HL-60 (cell line): ENCODE results near the gene GCNA.

Source experiments
- DNase-seq, 2 experiments: peaks; one replicate each; pipeline ENCODE4 v3.0.0-alpha.2; 2010 to 2020; ENCODE audit warnings: low read depth in 1 of 2, low spot score in 1 of 2
- H3K27ac ChIP-seq: fragments of 250-450 bp; sonication (Bioruptor Pico); replicated peaks from 2 replicates; pipeline ENCODE4 v1.5.1; 2020; ENCODE audit warnings: mild to moderate bottlenecking, moderate library complexity
- H3K27me3 ChIP-seq: fragments of 250-450 bp; sonication (Bioruptor Pico); 2 replicates; pipeline ENCODE4 v1.5.1; 2021; ENCODE audit warnings: mild to moderate bottlenecking, moderate library complexity; ENCODE audit not compliant: insufficient read depth, poor library complexity, severe bottlenecking
- H3K4me3 ChIP-seq: replicated peaks from 2 replicates; pipeline ENCODE4 v1.5.1; 2011; ENCODE audit warnings: mild to moderate bottlenecking, control low read depth, low read length; ENCODE audit not compliant: insufficient read depth
- GABPA ChIP-seq: IDR thresholded peaks from 2 replicates; pipeline ENCODE4 v1.6.1; 2012; ENCODE audit warnings: low read depth
- POLR2AphosphoS5 ChIP-seq: IDR thresholded peaks from 2 replicates; pipeline ENCODE4 v1.6.1; 2012; ENCODE audit warnings: low read depth
- SPI1 ChIP-seq: IDR thresholded peaks from 2 replicates; pipeline ENCODE4 v1.6.1; 2012; ENCODE audit warnings: low read depth, mild to moderate bottlenecking, borderline replicate concordance
- TF ChIP-seq, protein P1 (sequence below): IDR thresholded peaks from one replicate; pipeline ENCODE4 v1.5.1; 2011; ENCODE audit warnings: low read length, control low read depth, inconsistent platforms; ENCODE audit not compliant: insufficient read depth
- TF ChIP-seq, protein P2 (sequence below): IDR thresholded peaks from 2 replicates; pipeline ENCODE4 v1.6.1; 2012; ENCODE audit warnings: low read depth; ENCODE audit not compliant: insufficient replicate concordance

GCNA gene

DNA sequence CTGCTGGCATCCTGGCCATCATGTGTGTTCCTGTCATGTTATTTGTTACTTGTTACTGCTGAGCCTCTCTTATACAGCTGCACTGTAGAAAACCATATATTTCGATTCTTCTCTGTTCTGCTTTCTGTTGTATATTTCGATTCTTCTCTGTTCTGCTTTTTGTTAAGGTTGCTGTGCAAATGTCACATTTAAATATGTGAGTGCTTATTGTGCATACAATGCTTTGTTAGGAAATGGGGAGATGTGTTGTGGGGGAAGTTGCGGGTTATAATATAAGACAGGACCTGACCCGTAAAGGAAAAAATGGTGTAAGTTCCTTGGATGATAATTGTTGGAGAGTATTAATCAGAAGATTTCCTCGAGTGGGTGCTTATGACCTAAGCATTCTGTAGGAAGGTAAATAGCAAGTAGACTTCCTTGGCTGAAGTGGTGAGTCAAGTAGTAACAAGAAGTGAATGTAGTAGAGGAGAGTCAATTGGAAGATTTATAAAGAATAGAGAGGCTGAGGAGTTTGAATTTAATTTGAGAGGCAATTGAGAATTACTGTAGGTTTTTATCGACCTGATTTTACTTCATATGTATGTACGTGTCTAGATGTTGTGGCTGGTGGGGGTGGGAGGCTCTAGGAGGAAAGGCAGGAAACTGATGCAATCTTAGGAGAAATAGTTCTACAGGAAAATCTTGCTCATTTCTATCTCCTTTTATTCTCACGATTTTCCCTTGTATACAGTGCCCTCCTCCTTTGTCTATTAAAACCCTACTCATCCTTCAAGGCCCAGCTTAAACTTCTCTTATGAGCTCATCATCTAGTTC lies 36.8 kb upstream of the GCNA start:
- no peaks in the 10 kb centered on the region for H3K27me3 ChIP-seq
- peak overlapping the region; percentile 47 for H3K27ac ChIP-seq
- peak in 1 of 2 experiments; percentile 54 for DNase-seq
- H3K4me3 ChIP-seq = no peak overlapping the region
- TF ChIP-seq, protein P1, sequence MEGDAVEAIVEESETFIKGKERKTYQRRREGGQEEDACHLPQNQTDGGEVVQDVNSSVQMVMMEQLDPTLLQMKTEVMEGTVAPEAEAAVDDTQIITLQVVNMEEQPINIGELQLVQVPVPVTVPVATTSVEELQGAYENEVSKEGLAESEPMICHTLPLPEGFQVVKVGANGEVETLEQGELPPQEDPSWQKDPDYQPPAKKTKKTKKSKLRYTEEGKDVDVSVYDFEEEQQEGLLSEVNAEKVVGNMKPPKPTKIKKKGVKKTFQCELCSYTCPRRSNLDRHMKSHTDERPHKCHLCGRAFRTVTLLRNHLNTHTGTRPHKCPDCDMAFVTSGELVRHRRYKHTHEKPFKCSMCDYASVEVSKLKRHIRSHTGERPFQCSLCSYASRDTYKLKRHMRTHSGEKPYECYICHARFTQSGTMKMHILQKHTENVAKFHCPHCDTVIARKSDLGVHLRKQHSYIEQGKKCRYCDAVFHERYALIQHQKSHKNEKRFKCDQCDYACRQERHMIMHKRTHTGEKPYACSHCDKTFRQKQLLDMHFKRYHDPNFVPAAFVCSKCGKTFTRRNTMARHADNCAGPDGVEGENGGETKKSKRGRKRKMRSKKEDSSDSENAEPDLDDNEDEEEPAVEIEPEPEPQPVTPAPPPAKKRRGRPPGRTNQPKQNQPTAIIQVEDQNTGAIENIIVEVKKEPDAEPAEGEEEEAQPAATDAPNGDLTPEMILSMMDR = no peak
- TF ChIP-seq POLR2AphosphoS5 (no peak), GABPA (no peak), SPI1 (peak; percentile 64; the same call in 1 of the 2 replicates)
- TF ChIP-seq, protein P2, sequence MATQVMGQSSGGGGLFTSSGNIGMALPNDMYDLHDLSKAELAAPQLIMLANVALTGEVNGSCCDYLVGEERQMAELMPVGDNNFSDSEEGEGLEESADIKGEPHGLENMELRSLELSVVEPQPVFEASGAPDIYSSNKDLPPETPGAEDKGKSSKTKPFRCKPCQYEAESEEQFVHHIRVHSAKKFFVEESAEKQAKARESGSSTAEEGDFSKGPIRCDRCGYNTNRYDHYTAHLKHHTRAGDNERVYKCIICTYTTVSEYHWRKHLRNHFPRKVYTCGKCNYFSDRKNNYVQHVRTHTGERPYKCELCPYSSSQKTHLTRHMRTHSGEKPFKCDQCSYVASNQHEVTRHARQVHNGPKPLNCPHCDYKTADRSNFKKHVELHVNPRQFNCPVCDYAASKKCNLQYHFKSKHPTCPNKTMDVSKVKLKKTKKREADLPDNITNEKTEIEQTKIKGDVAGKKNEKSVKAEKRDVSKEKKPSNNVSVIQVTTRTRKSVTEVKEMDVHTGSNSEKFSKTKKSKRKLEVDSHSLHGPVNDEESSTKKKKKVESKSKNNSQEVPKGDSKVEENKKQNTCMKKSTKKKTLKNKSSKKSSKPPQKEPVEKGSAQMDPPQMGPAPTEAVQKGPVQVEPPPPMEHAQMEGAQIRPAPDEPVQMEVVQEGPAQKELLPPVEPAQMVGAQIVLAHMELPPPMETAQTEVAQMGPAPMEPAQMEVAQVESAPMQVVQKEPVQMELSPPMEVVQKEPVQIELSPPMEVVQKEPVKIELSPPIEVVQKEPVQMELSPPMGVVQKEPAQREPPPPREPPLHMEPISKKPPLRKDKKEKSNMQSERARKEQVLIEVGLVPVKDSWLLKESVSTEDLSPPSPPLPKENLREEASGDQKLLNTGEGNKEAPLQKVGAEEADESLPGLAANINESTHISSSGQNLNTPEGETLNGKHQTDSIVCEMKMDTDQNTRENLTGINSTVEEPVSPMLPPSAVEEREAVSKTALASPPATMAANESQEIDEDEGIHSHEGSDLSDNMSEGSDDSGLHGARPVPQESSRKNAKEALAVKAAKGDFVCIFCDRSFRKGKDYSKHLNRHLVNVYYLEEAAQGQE = no peak

DNA sequence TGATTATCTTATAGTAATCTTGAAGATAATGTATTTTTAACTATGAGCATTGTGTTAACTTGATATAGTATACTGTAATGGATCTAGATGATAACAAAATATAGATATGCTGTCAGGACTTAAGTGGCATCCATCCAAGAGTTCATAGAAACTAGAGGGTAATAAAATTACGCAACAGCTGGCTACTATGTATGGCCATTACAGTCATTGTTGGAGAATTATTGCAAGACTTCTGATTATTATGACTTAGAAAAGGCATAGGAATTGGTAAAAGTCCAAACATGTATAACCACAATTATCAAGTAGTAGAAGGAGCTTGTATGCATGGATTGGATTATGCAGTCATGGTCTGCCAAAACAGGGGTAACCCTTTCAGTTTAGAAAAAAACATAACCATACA lies 35.8 kb upstream of the GCNA start:
- TF ChIP-seq, protein P2 = no peak
- TF ChIP-seq SPI1 (no peak), POLR2AphosphoS5 (no peak), GABPA (no peak)
- TF ChIP-seq, protein P1 = no peak
- Histone ChIP-seq H3K4me3 (no peak overlapping the region), H3K27me3 (no peaks in the 10 kb centered on the region), H3K27ac (no peak overlapping the region)
- no peak for DNase-seq

DNA sequence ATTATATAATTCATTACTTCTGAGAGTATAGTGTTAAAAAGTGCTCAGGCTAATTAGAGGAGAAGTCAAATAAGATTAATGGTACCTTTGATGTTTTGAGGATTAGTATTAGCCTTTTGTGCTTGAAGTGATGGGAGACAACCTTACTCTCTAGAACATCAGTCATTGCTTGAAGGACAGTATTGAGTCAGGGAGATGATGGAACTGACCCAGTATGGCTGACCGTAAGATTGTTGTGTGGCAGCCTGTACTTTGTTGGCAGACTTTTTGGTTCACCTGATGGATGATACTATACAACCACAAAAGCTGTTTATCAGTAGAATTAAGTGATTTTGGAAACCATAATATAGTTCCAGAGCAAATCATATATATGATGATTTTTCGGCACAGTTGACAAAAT lies 35.4 kb upstream of the GCNA start:
- no peak overlapping the region for H3K4me3 ChIP-seq

More for the DNA sequence above, 35.4 kb upstream of the GCNA start:
- Histone ChIP-seq H3K27ac (no peak overlapping the region), H3K27me3 (no peaks in the 10 kb centered on the region)
- no peak for TF ChIP-seq SPI1
- TF ChIP-seq POLR2AphosphoS5 = no peak
- TF ChIP-seq, protein P1 = no peak
- TF ChIP-seq, protein P2 = no peak
- TF ChIP-seq GABPA = no peak
- no peak for DNase-seq
